Measurements from ENCODE around the gene GPA33.

Gene GPA33

GRCh38 chr1:167126811-167127210 lies 36.6 kb upstream of the GPA33 start:
- intact Hi-C loops (cut with micrococcal nuclease): no loop called here
- Mint-ChIP-seq H3K27me3 (peaks cover 9% of the 10 kb centered on the region), H3K27ac (no peak overlapping the region)

GRCh38 chr1:167126317-167126716 lies 36.1 kb upstream of the GPA33 start:
- intact Hi-C loops (cut with micrococcal nuclease): no loop called here
- H3K4me3 Mint-ChIP-seq: no peak overlapping the region
- peaks cover 8% of the 10 kb centered on the region for H3K27me3 Mint-ChIP-seq
- H3K27ac Mint-ChIP-seq: no peak overlapping the region
- no peaks in the 10 kb centered on the region for H3K9me3 Mint-ChIP-seq
- H3K36me3 Mint-ChIP-seq (ENCODE audit: low read depth): no peaks in the 10 kb centered on the region
- H3K4me1 Mint-ChIP-seq (ENCODE audit: low read depth): peaks cover 8% of the 10 kb centered on the region

More at GRCh38 chr1:167126811-167127210, 36.6 kb upstream of the GPA33 start:
- H3K4me1 Mint-ChIP-seq (ENCODE audit: low read depth): peaks cover 6% of the 10 kb centered on the region
- H3K9me3 Mint-ChIP-seq: no peaks in the 10 kb centered on the region
- H3K4me3 Mint-ChIP-seq: no peak overlapping the region
- H3K36me3 Mint-ChIP-seq (ENCODE audit: low read depth): no peaks in the 10 kb centered on the region

GRCh38 chr1:167122568-167122967 lies 32.4 kb upstream of the GPA33 start:
- H3K27me3 Mint-ChIP-seq: peaks cover 20% of the 10 kb centered on the region
- no peaks in the 10 kb centered on the region for H3K9me3 Mint-ChIP-seq
- no peak overlapping the region for H3K27ac Mint-ChIP-seq
- H3K4me3 Mint-ChIP-seq: no peak overlapping the region
- H3K4me1 Mint-ChIP-seq (ENCODE audit: low read depth): peaks cover 7% of the 10 kb centered on the region
- H3K36me3 Mint-ChIP-seq (ENCODE audit: low read depth): no peaks in the 10 kb centered on the region
- intact Hi-C loops (cut with micrococcal nuclease): no loop called here

GRCh38 chr1:167122121-167122480 lies 31.9 kb upstream of the GPA33 start:
- Mint-ChIP-seq H3K4me1 (ENCODE audit: low read depth) (peaks cover 7% of the 10 kb centered on the region), H3K27ac (no peak overlapping the region), H3K9me3 (no peaks in the 10 kb centered on the region), H3K4me3 (no peak overlapping the region), H3K36me3 (ENCODE audit: low read depth) (no peaks in the 10 kb centered on the region), H3K27me3 (peaks cover 17% of the 10 kb centered on the region)
- intact Hi-C loops (cut with micrococcal nuclease): no loop called here

- intact Hi-C loops (cut with micrococcal nuclease): no loop called here
- peaks cover 17% of the 10 kb centered on the region for H3K27me3 Mint-ChIP-seq
- peaks cover 7% of the 10 kb centered on the region for H3K4me1 Mint-ChIP-seq (ENCODE audit: low read depth)
- H3K27ac Mint-ChIP-seq: no peak overlapping the region
- no peaks in the 10 kb centered on the region for H3K36me3 Mint-ChIP-seq (ENCODE audit: low read depth)
- H3K4me3 Mint-ChIP-seq: peak overlapping the region; percentile 71
- H3K9me3 Mint-ChIP-seq: no peaks in the 10 kb centered on the region
Measured at GRCh38 chr1:167121375-167122120, 31.4 kb upstream of the GPA33 start.

- Mint-ChIP-seq H3K9me3 (no peaks in the 10 kb centered on the region), H3K36me3 (ENCODE audit: low read depth) (no peaks in the 10 kb centered on the region), H3K4me1 (ENCODE audit: low read depth) (peaks cover 7% of the 10 kb centered on the region), H3K27ac (no peak overlapping the region), H3K4me3 (peak overlapping the region; percentile 71), H3K27me3 (peaks cover 17% of the 10 kb centered on the region)
- intact Hi-C loops (cut with micrococcal nuclease): no loop called here
Measured at GRCh38 chr1:167120899-167121298, 30.7 kb upstream of the GPA33 start.

- no peaks in the 10 kb centered on the region for H3K36me3 Mint-ChIP-seq (ENCODE audit: low read depth)
- H3K4me1 Mint-ChIP-seq (ENCODE audit: low read depth): peaks cover 8% of the 10 kb centered on the region
- H3K27me3 Mint-ChIP-seq: peaks cover 23% of the 10 kb centered on the region
- intact Hi-C loops (cut with micrococcal nuclease): no loop called here
- no peak overlapping the region for H3K27ac Mint-ChIP-seq
- no peaks in the 10 kb centered on the region for H3K9me3 Mint-ChIP-seq
- no peak overlapping the region for H3K4me3 Mint-ChIP-seq
Measured at GRCh38 chr1:167119696-167120095, 29.5 kb upstream of the GPA33 start.

- Mint-ChIP-seq H3K4me1 (ENCODE audit: low read depth) (peaks cover 13% of the 10 kb centered on the region), H3K4me3 (no peak overlapping the region), H3K27ac (no peak overlapping the region), H3K27me3 (peaks cover 23% of the 10 kb centered on the region), H3K9me3 (no peaks in the 10 kb centered on the region), H3K36me3 (ENCODE audit: low read depth) (no peaks in the 10 kb centered on the region)
- intact Hi-C loops (cut with micrococcal nuclease): no loop called here
Measured at GRCh38 chr1:167118188-167118587, 28.0 kb upstream of the GPA33 start.

- no peaks in the 10 kb centered on the region for H3K9me3 Mint-ChIP-seq
- intact Hi-C loops (cut with micrococcal nuclease): no loop called here
- peaks cover 23% of the 10 kb centered on the region for H3K27me3 Mint-ChIP-seq
- H3K36me3 Mint-ChIP-seq (ENCODE audit: low read depth): no peaks in the 10 kb centered on the region
- no peak overlapping the region for H3K27ac Mint-ChIP-seq
- H3K4me3 Mint-ChIP-seq: no peak overlapping the region
- peaks cover 13% of the 10 kb centered on the region for H3K4me1 Mint-ChIP-seq (ENCODE audit: low read depth)
Measured at GRCh38 chr1:167117225-167117624, 27.0 kb upstream of the GPA33 start.

- intact Hi-C loops (cut with micrococcal nuclease): no loop called here
- Mint-ChIP-seq H3K27ac (no peak overlapping the region), H3K9me3 (no peaks in the 10 kb centered on the region), H3K4me1 (ENCODE audit: low read depth) (peaks cover 10% of the 10 kb centered on the region), H3K36me3 (ENCODE audit: low read depth) (no peaks in the 10 kb centered on the region), H3K27me3 (peaks cover 21% of the 10 kb centered on the region), H3K4me3 (no peak overlapping the region)
Measured at GRCh38 chr1:167116174-167116573, 26.0 kb upstream of the GPA33 start.

- H3K27ac Mint-ChIP-seq: no peak overlapping the region
- peaks cover 17% of the 10 kb centered on the region for H3K27me3 Mint-ChIP-seq
- H3K4me1 Mint-ChIP-seq (ENCODE audit: low read depth): peaks cover 7% of the 10 kb centered on the region
- no peaks in the 10 kb centered on the region for H3K36me3 Mint-ChIP-seq (ENCODE audit: low read depth)
- H3K9me3 Mint-ChIP-seq: peaks cover 5% of the 10 kb centered on the region
- intact Hi-C loops (cut with micrococcal nuclease): no loop called here
- no peak overlapping the region for H3K4me3 Mint-ChIP-seq
Measured at GRCh38 chr1:167115655-167116054, 25.5 kb upstream of the GPA33 start.

GRCh38 chr1:167114725-167115124 lies 24.5 kb upstream of the GPA33 start:
- Mint-ChIP-seq H3K4me3 (no peak overlapping the region), H3K27me3 (peaks cover 13% of the 10 kb centered on the region), H3K36me3 (ENCODE audit: low read depth) (no peaks in the 10 kb centered on the region), H3K27ac (no peak overlapping the region), H3K4me1 (ENCODE audit: low read depth) (peaks cover 7% of the 10 kb centered on the region), H3K9me3 (peaks cover 14% of the 10 kb centered on the region)
- intact Hi-C loops (cut with micrococcal nuclease): no loop called here

GRCh38 chr1:167111868-167112709 lies 21.9 kb upstream of the GPA33 start:
- no peaks in the 10 kb centered on the region for H3K36me3 Mint-ChIP-seq (ENCODE audit: low read depth)
- H3K27ac Mint-ChIP-seq: no peak overlapping the region
- intact Hi-C loops (cut with micrococcal nuclease): no loop called here
- peaks cover 15% of the 10 kb centered on the region for H3K9me3 Mint-ChIP-seq
- peaks cover 6% of the 10 kb centered on the region for H3K27me3 Mint-ChIP-seq
- no peak overlapping the region for H3K4me3 Mint-ChIP-seq
- peaks cover 13% of the 10 kb centered on the region for H3K4me1 Mint-ChIP-seq (ENCODE audit: low read depth)

- Mint-ChIP-seq H3K4me1 (ENCODE audit: low read depth) (peaks cover 16% of the 10 kb centered on the region), H3K9me3 (peaks cover 15% of the 10 kb centered on the region), H3K27me3 (peaks cover 5% of the 10 kb centered on the region), H3K36me3 (ENCODE audit: low read depth) (no peaks in the 10 kb centered on the region), H3K27ac (no peak overlapping the region), H3K4me3 (no peak overlapping the region)
- intact Hi-C loops (cut with micrococcal nuclease): no loop called here
Measured at GRCh38 chr1:167110586-167110985, 20.4 kb upstream of the GPA33 start.
